NB4 (cell line): ENCODE results near the gene ATRN.

Experiments
- MYC ChIP-seq: IDR thresholded peaks from 2 replicates; pipeline ENCODE4 v1.6.1; 2011; ENCODE audit warnings: low read depth, low read length
- POLR2A ChIP-seq: IDR thresholded peaks from 2 replicates; pipeline ENCODE4 v1.6.1; 2011; ENCODE audit warnings: mild to moderate bottlenecking; ENCODE audit not compliant: insufficient read length; ENCODE audit errors: extremely low read depth
- TF ChIP-seq, protein P1 (sequence below): IDR thresholded peaks from 2 replicates; pipeline ENCODE4 v1.6.1; 2011; ENCODE audit warnings: low read depth, low read length
- TF ChIP-seq, protein P2 (sequence below): IDR thresholded peaks from one replicate; pipeline ENCODE4 v1.5.1; 2012; ENCODE audit warnings: low read depth, low read length

DNA sequence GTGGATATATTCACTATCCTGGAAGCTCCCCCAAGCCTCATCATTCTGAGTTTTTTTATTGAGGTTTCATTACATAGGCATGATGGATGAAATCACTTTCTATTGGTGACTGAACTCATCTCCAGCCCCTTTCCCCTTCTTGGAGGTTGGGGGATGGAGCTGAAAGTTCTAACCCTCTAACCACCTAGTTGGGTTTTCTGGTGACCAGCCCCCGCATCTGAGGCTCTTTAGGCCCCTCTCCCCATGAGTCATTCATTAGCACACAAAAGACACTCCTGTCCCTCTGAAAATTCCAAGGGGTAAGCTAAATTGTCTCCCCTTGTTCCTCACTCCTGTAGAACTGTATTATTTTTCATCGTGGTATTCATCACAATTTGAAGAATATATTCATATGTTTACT is 159.1 kb downstream of the ATRN start:
- TF ChIP-seq MYC (no peak), POLR2A (no peak)
- TF ChIP-seq, protein P1, sequence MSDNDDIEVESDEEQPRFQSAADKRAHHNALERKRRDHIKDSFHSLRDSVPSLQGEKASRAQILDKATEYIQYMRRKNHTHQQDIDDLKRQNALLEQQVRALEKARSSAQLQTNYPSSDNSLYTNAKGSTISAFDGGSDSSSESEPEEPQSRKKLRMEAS: no peak
- TF ChIP-seq, protein P2, sequence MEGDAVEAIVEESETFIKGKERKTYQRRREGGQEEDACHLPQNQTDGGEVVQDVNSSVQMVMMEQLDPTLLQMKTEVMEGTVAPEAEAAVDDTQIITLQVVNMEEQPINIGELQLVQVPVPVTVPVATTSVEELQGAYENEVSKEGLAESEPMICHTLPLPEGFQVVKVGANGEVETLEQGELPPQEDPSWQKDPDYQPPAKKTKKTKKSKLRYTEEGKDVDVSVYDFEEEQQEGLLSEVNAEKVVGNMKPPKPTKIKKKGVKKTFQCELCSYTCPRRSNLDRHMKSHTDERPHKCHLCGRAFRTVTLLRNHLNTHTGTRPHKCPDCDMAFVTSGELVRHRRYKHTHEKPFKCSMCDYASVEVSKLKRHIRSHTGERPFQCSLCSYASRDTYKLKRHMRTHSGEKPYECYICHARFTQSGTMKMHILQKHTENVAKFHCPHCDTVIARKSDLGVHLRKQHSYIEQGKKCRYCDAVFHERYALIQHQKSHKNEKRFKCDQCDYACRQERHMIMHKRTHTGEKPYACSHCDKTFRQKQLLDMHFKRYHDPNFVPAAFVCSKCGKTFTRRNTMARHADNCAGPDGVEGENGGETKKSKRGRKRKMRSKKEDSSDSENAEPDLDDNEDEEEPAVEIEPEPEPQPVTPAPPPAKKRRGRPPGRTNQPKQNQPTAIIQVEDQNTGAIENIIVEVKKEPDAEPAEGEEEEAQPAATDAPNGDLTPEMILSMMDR: no peak
